ENCODE measurements around the gene MSANTD4.

MSANTD4 gene

GRCh38 chr11:105968021-105968697 is 53.9 kb downstream of the MSANTD4 start:
- in situ Hi-C loops (cut with HindIII; ENCODE audit: low sequenced_read_pairs) = no loop called here
- DNase-seq (ENCODE audit: low read depth, low spot score) = peak; percentile 42
- no peak overlapping the region for H3K4me3 ChIP-seq (ENCODE audit: low read depth, low read length)
- no peak for TF ChIP-seq CTCF (IDR thresholded peaks at IDR 0.05; ENCODE audit: low read depth, low read length)

GRCh38 chr11:105960252-105961245 is 61.5 kb downstream of the MSANTD4 start:
- DNase-seq (ENCODE audit: low read depth, low spot score) = no peak
- in situ Hi-C loops (cut with HindIII; ENCODE audit: low sequenced_read_pairs) = no loop called here
- no peak for TF ChIP-seq CTCF (IDR thresholded peaks at IDR 0.05; ENCODE audit: low read depth, low read length)
- no peak overlapping the region for H3K4me3 ChIP-seq (ENCODE audit: low read depth, low read length)
